ENCODE results near the gene ZG16B. TPM values are rescaled to one million over a fixed set of nuclear protein-coding genes. Genes with fewer than 3 reads are reported as not detected.

Gene ZG16B
- total RNA-seq, 6 experiments from 2014 or later, result 0.24 to 1.6 (median 0.50) TPM; not detected in 2

- TF ChIP-seq POLR2A (IDR thresholded peaks at IDR 0.05) (no peak), CTCF (IDR thresholded peaks at IDR 0.05) (no peak)
- intact Hi-C loops (cut with DNase I), result no loop called here
- ATAC-seq (no peak), DNase-seq (no peak)
- 60% methylated on average over 3 of the region's 3 CpGs for WGBS (ENCODE audit: insufficient coverage, low coverage, low lambda C conversion rate, missing lambda C conversion rate)
- H3K27ac ChIP-seq, result no peak overlapping the region
- no peaks in the 10 kb centered on the region for H3K4me1 ChIP-seq
- H3K36me3 ChIP-seq, result no peaks in the 10 kb centered on the region
- no peaks in the 10 kb centered on the region for H3K9me3 ChIP-seq
- H3K27me3 ChIP-seq, result no peaks in the 10 kb centered on the region
- no peak overlapping the region for H3K4me3 ChIP-seq
Measured at GRCh38 chr16:2803545-2804195, 26.4 kb upstream of the ZG16B start.

- Histone ChIP-seq H3K27me3 (no peaks in the 10 kb centered on the region), H3K27ac (no peak overlapping the region), H3K4me1 (no peaks in the 10 kb centered on the region), H3K9me3 (no peaks in the 10 kb centered on the region), H3K36me3 (no peaks in the 10 kb centered on the region), H3K4me3 (no peak overlapping the region)
- peak in 1 of 4 donors; percentile 34 for ATAC-seq
- WGBS (ENCODE audit: insufficient coverage, low coverage, low lambda C conversion rate, missing lambda C conversion rate), result no CpG with 5 or more reads among the region's 4 CpGs
- TF ChIP-seq POLR2A (IDR thresholded peaks at IDR 0.05) (no peak), CTCF (IDR thresholded peaks at IDR 0.05) (no peak)
- peak in 1 of 3 donors; percentile 15 for DNase-seq
- intact Hi-C loops (cut with DNase I), result no loop called here
Measured at GRCh38 chr16:2804728-2805127, 25.4 kb upstream of the ZG16B start.

- H3K27me3 ChIP-seq, result no peaks in the 10 kb centered on the region
- no peak overlapping the region for H3K4me3 ChIP-seq
- no peaks in the 10 kb centered on the region for H3K4me1 ChIP-seq
- no peak for TF ChIP-seq CTCF (IDR thresholded peaks at IDR 0.05)
- intact Hi-C loops (cut with DNase I), result no loop called here
- H3K36me3 ChIP-seq, result no peaks in the 10 kb centered on the region
- no peak overlapping the region for H3K27ac ChIP-seq
- H3K9me3 ChIP-seq, result no peaks in the 10 kb centered on the region
- DNase-seq (peak in 1 of 3 donors; percentile 12), ATAC-seq (no peak)
- WGBS (ENCODE audit: insufficient coverage, low coverage, low lambda C conversion rate, missing lambda C conversion rate), result 53% methylated on average over 2 of the region's 5 CpGs
Measured at GRCh38 chr16:2806286-2806685, 23.8 kb upstream of the ZG16B start.

GRCh38 chr16:2808181-2808580 is 21.9 kb upstream of the ZG16B start:
- ATAC-seq (no peak), DNase-seq (peak in 1 of 3 donors; percentile 22)
- no peaks in the 10 kb centered on the region for H3K4me1 ChIP-seq
- WGBS (ENCODE audit: insufficient coverage, low coverage, low lambda C conversion rate, missing lambda C conversion rate), result 67% methylated on average over 1 of the region's 7 CpGs
- no peaks in the 10 kb centered on the region for H3K9me3 ChIP-seq
- no peaks in the 10 kb centered on the region for H3K27me3 ChIP-seq
- intact Hi-C loops (cut with DNase I), result no loop called here
- H3K27ac ChIP-seq, result no peak overlapping the region
- no peak overlapping the region for H3K4me3 ChIP-seq
- TF ChIP-seq POLR2A (IDR thresholded peaks at IDR 0.05) (no peak), CTCF (IDR thresholded peaks at IDR 0.05) (no peak)
- no peaks in the 10 kb centered on the region for H3K36me3 ChIP-seq

Measured in right lobe of liver (tissue), 6 donors.